ENCODE data around the gene CDH4. TPM values are rescaled to one million over a fixed set of nuclear protein-coding genes. Genes with fewer than 3 reads are reported as not detected.
A peak's percentile ranks its signal among the peaks of the same experiment; 100 is the strongest.

The CDH4 gene
- total RNA-seq, 1 donor from 2014 or later = 0.99 TPM

- DNase-seq (ENCODE audit: low spot score) = peak; percentile 75
- no peak for TF ChIP-seq CTCF (IDR thresholded peaks at IDR 0.05)
- peaks cover 2% of the 10 kb centered on the region for H3K4me1 Mint-ChIP-seq (ENCODE audit: low read depth)
- peaks cover 32% of the 10 kb centered on the region for H3K27me3 Mint-ChIP-seq (ENCODE audit: low read depth)
- no peak overlapping the region for H3K4me3 Mint-ChIP-seq (ENCODE audit: unreplicated experiment)
- no peaks in the 10 kb centered on the region for H3K9me3 Mint-ChIP-seq (ENCODE audit: low read depth)
- H3K27ac Mint-ChIP-seq (ENCODE audit: unreplicated experiment) = no peak overlapping the region
- no peaks in the 10 kb centered on the region for H3K36me3 Mint-ChIP-seq (ENCODE audit: low read depth)
Measured at GRCh38 chr20:61737346-61737745, 485.3 kb downstream of the CDH4 start.

GRCh38 chr20:61737812-61738443 is 485.9 kb downstream of the CDH4 start:
- peaks cover 2% of the 10 kb centered on the region for H3K4me1 Mint-ChIP-seq (ENCODE audit: low read depth)
- no peak for TF ChIP-seq CTCF (IDR thresholded peaks at IDR 0.05)
- peak; percentile 72 for DNase-seq (ENCODE audit: low spot score)
- H3K36me3 Mint-ChIP-seq (ENCODE audit: low read depth) = no peaks in the 10 kb centered on the region
- H3K27me3 Mint-ChIP-seq (ENCODE audit: low read depth) = peaks cover 29% of the 10 kb centered on the region
- no peaks in the 10 kb centered on the region for H3K9me3 Mint-ChIP-seq (ENCODE audit: low read depth)
- no peak overlapping the region for H3K27ac Mint-ChIP-seq (ENCODE audit: unreplicated experiment)
- H3K4me3 Mint-ChIP-seq (ENCODE audit: unreplicated experiment) = no peak overlapping the region

GRCh38 chr20:61738601-61739069 is 486.6 kb downstream of the CDH4 start:
- no peak overlapping the region for H3K27ac Mint-ChIP-seq (ENCODE audit: unreplicated experiment)
- peaks cover 28% of the 10 kb centered on the region for H3K27me3 Mint-ChIP-seq (ENCODE audit: low read depth)
- H3K36me3 Mint-ChIP-seq (ENCODE audit: low read depth) = no peaks in the 10 kb centered on the region
- no peak overlapping the region for H3K4me3 Mint-ChIP-seq (ENCODE audit: unreplicated experiment)
- H3K9me3 Mint-ChIP-seq (ENCODE audit: low read depth) = no peaks in the 10 kb centered on the region
- DNase-seq (ENCODE audit: low spot score) = peak; percentile 89
- TF ChIP-seq CTCF (IDR thresholded peaks at IDR 0.05) = no peak
- H3K4me1 Mint-ChIP-seq (ENCODE audit: low read depth) = peaks cover 2% of the 10 kb centered on the region

GRCh38 chr20:61739086-61739831 is 487.2 kb downstream of the CDH4 start:
- Mint-ChIP-seq H3K9me3 (ENCODE audit: low read depth) (no peaks in the 10 kb centered on the region), H3K4me3 (ENCODE audit: unreplicated experiment) (no peak overlapping the region), H3K27ac (ENCODE audit: unreplicated experiment) (no peak overlapping the region)

GRCh38 chr20:61739832-61740118 is 487.7 kb downstream of the CDH4 start:
- Mint-ChIP-seq H3K4me1 (ENCODE audit: low read depth) (peaks cover 7% of the 10 kb centered on the region), H3K27ac (ENCODE audit: unreplicated experiment) (no peak overlapping the region), H3K36me3 (ENCODE audit: low read depth) (no peaks in the 10 kb centered on the region)

More at GRCh38 chr20:61739086-61739831, 487.2 kb downstream of the CDH4 start:
- Mint-ChIP-seq H3K36me3 (ENCODE audit: low read depth) (no peaks in the 10 kb centered on the region), H3K4me1 (ENCODE audit: low read depth) (peaks cover 5% of the 10 kb centered on the region), H3K27me3 (ENCODE audit: low read depth) (peaks cover 23% of the 10 kb centered on the region)
- TF ChIP-seq CTCF (IDR thresholded peaks at IDR 0.05) = no peak
- peak; percentile 79 for DNase-seq (ENCODE audit: low spot score)

More at GRCh38 chr20:61739832-61740118, 487.7 kb downstream of the CDH4 start:
- Mint-ChIP-seq H3K27me3 (ENCODE audit: low read depth) (peaks cover 19% of the 10 kb centered on the region), H3K9me3 (ENCODE audit: low read depth) (no peaks in the 10 kb centered on the region), H3K4me3 (ENCODE audit: unreplicated experiment) (no peak overlapping the region)
- no peak for TF ChIP-seq CTCF (IDR thresholded peaks at IDR 0.05)
- no peak for DNase-seq (ENCODE audit: low spot score)
